Fibroblast of skin of left biceps (primary cell): ENCODE measurements around the gene PDHX.
"Not testable (repeated sequence)": the region's sequence is repeated elsewhere in the genome, so short reads cannot be mapped to it uniquely, and the experiment has no call there.

ENCODE experiments used
- DNase-seq, 2 experiments: peaks; one replicate each; pipeline ENCODE4 v3.0.0-alpha.2; 2013; ENCODE audit warnings: low read depth in 2 of 2

Gene PDHX

DNA sequence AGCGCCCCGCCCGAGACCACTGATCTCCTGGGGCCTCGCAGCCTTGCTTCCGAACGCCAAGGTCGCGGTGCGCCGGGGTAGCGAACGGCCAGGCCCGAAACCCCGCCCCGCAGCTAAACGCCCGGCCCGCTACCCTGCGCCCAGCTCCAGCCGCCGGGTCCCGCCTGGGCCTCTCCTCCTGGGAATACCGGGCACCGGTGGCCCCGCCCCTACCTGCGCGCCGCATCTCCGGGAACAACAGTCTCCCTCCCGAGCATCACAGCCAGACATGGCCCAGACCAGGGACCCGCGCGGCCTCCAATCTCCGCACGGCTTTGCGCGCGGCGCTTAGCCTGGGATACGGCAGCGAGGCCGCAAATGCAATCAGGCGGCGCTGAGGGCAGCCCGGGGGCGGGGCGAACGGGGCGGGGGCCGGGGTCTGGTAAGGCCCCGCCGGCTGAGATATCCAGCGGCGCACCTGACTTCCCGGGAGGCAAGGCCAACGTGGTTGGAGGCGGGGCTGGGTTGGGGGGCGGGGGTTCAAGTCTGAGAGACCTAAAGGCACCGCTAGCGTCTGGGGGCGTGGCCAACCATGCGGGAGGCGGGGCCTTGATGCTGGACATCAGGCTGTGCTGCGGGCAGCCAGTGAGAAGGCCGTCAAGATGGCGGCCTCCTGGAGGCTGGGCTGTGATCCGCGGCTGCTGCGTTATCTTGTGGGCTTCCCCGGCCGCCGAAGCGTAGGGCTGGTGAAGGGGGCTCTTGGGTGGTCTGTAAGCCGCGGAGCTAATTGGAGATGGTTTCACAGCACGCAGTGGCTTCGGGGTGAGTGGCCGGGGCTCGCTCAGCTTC, at the start of gene PDHX, which contains the start of gene APIP:
Gene PDHX, plus strand, starts transcription at position 604 of the 828 bp plus-strand sequence. Its CDS starts 38 bp downstream, at position 642.
Gene APIP, minus strand, starts transcription at position 365 of the 828 bp plus-strand sequence. Its CDS starts 95 bp downstream, at position 270.
- peak; percentile 95 for DNase-seq

DNA sequence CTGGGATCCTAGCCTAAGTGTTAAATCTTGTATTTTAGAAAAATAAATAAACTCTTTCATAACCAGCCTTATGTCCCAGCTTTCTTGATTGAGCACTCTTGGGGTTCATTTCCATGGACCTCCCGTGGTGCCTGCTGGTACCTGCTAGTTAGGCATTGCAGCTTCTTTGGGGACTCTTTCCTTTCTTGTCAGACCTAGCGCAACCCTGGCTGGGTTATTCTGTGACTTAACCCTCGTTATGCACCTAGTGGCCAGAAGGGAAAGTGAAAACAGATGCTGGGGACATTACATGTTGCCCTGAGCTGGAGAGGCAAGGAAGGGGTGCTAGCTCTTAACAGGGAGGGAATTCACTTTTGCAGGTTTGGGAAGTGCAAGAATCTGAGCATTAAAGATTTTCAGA, 47.0 kb upstream of the PDHX start:
- no peak for DNase-seq

- DNase-seq, result no peak
Measured at GRCh38 chr11:34870548-34871196, 45.7 kb upstream of the PDHX start.

DNA sequence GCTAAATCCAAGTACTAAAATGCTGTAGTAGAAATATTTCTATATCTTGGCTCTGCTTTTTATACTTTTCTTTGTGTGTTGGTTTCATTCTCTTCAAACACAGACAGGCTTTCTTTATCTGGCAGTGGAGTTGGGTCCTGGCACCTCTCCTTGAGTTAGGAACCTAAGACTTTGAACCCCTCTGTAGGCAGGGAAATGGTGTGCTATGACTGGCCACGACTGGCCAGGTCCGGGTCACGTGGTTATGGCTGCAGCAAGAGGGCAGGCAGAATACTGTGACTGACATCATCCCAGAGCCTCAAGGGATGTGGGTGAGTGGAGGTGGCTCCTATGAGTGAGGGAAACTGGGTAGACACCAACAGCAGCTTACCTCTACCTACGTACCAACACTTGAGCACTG, 42.2 kb upstream of the PDHX start:
- no peak for DNase-seq

GRCh38 chr11:34877375-34877975, 38.9 kb upstream of the PDHX start:
- no peak for DNase-seq

DNA sequence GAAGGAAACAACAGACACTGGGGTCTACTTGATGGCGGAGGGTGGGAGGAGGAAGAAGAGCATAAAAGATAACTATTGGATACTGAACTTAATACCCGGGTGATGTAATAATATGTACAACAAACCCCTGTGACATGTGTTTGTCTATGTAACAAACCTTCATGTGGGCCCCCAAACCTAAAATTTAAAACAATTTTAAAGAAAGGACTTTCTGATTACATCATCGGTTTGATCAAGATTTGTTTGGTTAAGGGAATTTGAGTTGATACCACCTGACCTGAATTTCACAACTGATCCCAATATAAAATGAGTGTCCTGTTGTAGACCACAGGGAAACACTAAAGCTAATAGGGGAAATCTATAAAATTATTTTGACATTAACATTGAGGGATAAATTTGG, 34.5 kb upstream of the PDHX start:
- DNase-seq, result no peak

GRCh38 chr11:34886609-34887008, 29.8 kb upstream of the PDHX start:
- DNase-seq, result no peak

DNA sequence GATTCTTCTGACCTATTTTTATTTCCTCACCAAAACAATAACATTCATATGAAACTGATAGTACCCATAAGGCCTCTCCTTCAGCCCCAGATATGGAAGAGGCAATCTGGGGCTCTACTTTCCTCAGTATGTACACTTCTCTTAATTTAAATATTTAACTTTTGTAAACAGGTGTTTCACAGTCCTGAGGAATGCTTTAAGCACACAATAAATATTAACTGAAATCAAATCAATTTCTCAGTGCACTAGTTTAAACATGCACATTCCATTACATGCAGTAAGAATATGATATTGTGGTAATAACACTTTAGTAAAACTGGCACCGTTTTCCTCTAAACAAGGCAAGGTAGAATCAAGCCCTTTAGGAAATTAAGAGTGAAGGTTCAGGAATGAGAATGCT, 29.2 kb upstream of the PDHX start:
- no peak for DNase-seq

DNA sequence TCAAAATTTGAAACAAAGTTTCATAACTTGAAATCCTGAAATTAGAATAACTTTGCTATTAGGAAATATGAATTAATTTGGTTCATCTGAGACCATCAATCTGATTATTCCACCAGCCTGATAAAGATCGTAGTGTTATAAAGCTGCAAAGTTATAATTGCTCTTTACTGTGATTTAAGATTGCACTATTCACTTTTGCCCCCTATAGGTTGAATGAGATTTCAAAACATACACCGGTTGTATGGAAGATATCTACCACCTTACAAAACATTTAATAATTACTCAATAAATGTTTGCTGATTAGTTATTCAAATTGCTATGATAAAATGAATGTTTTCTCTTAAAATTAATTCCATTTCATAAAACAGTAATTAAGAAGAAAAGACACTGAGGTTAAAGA, 26.3 kb upstream of the PDHX start:
- no peak for DNase-seq

GRCh38 chr11:34890812-34891211, 25.6 kb upstream of the PDHX start:
- DNase-seq, result no peak

DNA sequence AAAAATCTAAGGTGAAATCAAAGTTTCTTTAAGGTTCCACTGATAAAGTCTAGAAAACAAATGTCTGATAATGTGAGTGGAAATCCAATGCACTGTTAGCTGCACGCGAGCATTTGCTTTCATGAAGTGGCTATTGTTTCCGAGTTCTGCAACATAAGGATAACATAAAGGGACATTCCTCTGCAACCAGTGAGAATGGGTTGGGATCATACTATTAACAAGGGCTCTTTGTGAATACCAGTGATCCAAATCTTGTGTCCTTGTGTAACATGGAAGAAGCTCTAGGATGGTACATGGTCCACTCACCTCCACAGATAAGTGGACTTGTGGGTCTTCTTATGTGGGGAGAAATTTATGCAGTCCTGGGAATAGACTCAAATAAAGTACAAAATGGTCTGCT, 24.8 kb upstream of the PDHX start:
- no peak for DNase-seq

DNA sequence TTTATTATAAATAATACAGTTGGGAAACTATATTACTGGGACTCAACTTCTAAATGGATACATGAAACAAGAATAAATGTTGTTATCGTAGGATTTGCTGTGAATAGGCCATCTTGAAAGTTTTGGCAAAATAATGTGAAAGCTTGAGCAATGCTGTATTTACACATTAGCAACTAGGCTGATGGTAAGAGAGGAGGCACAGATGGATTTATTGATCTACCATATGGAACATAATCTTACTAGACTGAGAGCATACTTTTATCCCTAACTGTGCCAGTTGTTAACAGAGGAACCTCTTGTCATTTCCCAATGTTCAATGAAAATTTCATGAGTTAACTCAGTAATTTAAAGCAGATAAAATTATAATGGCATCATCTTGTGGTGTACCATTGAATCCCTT, 23.0 kb upstream of the PDHX start:
- DNase-seq, result no peak

DNA sequence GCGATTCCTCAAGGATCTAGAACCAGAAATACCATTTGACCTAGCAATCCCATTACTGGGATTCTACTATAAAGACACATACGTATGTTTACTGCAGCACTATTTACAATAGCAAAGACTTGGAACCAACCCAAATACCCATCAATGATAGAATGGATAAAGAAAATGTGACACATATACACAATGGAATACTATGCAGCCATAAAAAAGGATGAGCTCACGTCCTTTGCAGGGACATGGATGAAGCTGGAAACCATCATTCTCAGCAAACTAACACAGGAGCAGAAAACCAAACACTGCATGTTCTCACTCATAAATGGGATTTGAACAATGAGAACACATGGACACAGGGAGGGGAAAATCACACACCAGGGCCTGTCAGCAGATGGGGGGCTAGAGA, 20.2 kb upstream of the PDHX start:
- DNase-seq, result not testable (repeated sequence)

- no peak for DNase-seq
Measured at GRCh38 chr11:34897171-34897870, 19.1 kb upstream of the PDHX start.

- DNase-seq, result no peak
Measured at GRCh38 chr11:34898474-34898873, 17.9 kb upstream of the PDHX start.

- no peak for DNase-seq
Measured at GRCh38 chr11:34899633-34900016, 16.8 kb upstream of the PDHX start.

GRCh38 chr11:34904421-34904955, 11.9 kb upstream of the PDHX start:
- no peak for DNase-seq

DNA sequence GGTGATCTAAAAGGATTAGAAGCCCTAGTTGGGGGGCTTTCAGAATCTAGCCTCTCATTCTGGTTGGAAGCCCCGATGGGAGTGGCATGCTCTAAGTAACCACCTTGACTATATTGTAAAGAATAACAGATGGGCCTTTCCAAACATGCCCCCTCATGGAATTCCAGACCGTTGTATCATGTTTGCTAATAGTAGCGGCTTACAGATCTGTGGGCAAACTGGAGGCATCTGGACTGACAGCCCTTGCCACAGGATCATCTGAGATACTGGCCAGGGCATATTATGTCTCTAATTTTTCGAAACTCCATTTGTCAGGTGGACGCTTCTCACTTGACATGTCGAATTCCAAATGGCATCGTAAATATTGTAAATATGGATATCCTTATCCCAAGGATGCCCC, 10.8 kb upstream of the PDHX start:
- DNase-seq, result no peak

- no peak for DNase-seq
Measured at GRCh38 chr11:34907934-34908593, 8.4 kb upstream of the PDHX start.

DNA sequence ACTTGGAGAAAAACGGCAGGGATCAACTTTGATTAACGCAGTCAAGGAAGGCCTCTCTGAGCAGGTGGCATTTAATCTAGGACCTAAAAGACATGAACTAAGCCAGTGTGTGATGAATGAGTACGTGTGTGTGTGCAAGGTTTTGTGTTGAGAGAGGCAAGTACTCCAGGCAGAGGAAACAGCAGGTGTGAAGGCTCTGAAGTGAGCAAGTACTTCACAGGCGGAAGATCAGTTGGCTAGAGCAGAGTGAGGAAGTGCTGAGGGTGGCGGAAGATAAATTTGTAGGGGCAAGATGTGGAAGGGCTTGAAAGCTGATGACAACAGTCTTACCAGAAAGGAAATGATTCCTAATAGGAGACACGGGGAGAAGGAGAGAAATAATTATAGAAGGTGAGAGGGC, 7.0 kb upstream of the PDHX start:
- no peak for DNase-seq

- DNase-seq, result no peak
Measured at GRCh38 chr11:34909955-34910354, 6.5 kb upstream of the PDHX start.
